Raji (cell line): ENCODE data around the gene SUMF1.

ENCODE experiments used
- POLR2A ChIP-seq: IDR thresholded peaks from 2 replicates; pipeline ENCODE4 v1.6.1; 2011; ENCODE audit warnings: low read depth, low read length, control low read depth; ENCODE audit not compliant: insufficient read depth

The SUMF1 gene

DNA sequence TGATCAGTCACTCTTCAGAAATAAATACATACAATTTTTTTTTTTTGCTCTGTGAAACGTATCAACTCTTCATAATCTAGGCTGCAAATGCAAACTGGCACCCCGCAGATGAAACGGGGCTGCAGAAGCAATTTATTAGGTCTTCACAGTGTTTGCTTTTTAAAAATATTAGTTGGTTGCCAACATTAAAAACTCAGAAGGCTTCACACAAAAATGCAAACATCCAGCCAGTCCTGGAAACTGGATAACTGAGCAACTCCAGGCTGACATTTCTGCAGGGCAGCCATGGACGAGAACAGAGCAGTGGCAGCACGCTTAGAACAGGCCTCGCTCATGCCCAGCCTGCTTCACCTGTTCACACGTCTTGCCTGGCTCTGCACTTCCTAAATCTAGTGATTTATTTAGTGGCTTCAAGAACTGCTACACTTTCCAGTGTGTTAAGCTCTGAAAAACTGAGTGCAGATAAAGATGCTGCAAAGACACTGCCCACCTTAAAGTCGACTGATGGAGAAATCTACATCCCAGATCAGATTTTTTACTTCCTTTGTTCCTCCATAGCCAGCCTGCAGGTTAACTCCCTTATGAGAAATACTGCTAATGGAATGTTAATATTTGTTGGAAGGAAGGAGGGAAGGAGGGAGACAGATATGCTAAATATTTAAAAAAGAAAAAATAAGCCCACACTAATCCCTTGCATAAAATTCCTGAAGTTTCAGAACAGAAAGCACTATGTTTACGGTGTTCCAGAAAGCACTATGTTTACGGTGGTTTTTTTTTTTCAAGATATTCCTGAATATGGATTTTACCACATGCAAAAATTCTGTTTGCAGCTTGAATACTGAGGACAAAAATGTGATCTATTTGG, 110.3 kb downstream of the SUMF1 start:
- no peak for TF ChIP-seq POLR2A

DNA sequence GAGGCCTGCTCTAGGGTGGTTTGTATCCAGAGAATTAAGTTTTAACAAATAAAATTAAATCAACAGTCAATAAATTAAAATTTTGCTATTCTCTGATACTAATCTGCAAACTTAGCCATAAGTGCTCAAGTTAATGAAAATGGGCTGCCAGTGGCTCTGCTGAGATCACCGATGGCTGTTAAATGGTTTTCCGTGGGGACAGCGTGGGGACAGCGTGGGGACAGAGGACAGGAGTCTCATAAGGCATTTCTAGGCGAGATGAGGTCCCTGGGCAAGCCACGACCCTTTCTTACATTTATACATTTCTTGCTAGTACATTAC, 110.9 kb downstream of the SUMF1 start:
- no peak for TF ChIP-seq POLR2A

DNA sequence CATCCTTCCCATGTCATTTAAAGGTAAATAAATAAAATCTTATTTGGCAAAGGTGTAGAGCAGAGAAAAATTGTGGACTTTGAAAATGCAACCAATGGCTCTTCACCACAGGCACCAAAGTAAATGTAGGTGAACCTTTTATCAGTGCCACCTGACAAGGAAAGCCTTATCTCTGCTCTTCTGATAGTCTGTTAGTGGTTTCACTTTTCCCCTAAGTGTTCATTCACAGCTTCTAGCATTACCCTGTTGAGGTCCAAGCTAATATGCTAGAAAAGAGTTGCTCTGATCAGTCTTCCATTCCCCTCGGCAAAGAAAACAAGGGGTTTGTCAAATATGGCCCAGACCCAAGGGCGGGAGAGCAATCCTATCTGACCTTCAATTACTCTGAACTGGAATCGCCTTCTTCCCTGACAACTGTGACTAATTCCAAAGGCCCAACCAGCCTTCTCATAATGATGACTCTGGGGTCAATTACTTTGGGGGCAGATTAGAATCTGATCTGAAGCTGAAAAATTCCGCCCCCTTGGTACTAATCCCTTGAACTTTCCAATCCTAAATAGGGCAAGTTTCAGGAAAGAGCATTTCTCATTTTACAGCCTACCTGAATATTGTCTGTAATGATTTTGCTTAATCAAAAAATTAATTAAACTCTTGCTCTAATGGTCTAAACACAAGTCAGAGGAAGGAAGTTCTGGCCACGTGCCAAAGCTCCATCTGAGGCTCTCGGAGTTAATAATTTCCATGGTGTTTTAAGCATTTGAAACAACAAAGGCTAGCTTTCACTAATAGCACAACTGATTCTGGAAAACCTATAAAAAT, 111.5 kb downstream of the SUMF1 start:
- TF ChIP-seq POLR2A: no peak

DNA sequence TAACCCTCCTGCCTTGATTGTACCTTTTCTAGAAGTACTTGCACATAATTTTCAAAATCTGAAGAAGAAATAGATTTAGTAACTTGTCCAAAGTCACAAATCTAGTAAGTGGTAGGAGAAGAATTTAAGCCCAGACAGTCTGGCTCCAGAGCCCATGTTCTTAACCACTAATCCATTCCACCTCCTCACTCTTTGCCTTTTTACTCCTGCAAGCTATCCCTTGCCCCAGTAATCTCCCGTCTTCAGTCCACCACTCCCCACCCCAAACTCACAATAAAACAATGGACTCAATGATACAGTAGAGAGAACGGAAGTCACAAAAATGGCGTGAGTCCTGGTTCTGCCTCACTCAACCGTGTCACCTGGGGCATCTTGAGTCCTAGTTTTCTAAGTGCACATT, 115.2 kb downstream of the SUMF1 start:
- no peak for TF ChIP-seq POLR2A

DNA sequence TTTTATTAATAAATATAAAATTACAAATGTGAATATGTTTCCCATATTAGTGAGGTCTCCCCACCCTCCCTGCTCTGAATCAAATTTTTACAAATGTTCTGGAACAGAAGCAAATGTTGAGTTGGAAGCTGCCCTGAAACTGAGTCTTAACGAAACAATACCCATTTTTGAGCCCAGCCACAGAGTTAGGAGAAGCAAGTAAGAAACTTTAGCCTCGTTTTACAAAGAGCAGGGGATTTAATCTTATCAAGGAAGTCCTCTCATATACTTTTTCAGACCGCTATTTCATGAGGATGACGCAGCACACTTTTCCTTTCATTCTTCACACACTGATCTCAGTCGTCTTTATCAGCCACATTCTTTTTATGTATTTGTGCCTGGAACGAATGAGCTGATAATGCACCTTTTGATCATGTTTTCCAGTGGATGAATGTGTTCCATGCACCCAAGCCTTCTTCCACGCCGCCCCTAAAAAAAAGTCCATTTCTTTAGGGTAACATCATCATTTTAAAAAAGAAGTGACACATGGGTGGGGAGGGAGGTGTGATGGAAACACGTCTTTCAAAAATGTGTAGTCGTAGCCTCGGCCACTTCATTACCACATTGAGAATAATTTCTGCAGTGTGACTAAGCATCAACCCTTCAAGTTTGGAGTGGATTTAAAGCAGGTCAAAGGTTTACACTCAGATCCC, 115.8 kb downstream of the SUMF1 start:
- TF ChIP-seq POLR2A: no peak

DNA sequence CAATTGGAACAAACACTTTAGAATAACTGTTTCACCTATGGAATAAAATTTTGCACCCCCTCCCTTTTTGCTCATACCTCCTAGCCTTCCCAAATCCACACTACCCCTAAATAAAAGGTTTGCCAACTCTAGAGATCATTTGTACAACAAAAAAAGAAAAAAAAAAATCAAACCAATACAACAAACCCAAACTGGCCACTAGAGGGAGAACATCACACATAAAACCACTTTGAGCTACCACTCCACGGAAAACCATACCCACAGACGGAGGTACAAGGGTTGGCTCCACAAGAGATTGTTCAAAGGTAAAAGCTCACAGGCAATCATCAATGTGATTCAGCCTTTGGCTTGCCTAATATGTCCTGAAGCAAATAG, 116.3 kb downstream of the SUMF1 start:
- no peak for TF ChIP-seq POLR2A

DNA sequence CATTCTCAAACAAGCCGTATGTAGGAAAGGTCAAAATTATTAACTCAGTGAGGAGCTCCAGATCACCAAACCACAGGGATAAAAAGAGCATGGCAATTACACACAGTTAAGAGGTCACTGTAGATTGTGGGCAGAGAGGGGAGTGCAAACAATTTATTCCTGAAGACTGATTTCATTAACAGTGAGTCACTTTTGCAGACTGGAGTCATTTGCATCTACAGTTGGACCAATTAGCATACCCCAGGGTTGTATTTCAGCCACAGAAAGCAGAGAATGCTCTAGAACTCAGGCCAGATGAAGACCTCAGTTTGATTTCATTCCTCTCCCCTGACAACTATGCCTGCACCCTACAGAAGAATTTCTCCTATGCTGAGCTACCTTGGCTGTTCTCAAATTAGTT, 123.8 kb downstream of the SUMF1 start:
- TF ChIP-seq POLR2A: no peak

DNA sequence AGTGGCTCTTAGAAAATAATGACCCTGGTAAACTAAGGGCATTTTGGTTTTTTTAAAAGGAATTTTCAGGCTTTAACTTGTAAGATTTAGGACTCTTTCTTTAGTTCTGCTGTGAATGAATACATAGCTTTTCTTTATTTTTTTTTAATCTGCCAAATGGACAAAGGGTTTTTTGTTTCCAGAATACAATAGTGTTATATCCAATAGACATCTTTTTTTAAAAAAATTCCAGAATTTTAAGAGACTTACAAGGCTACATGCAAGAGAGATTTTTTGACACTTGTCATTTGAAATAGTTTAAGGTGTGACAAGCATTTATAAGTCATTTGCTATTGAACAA, 125.8 kb downstream of the SUMF1 start:
- no peak for TF ChIP-seq POLR2A

DNA sequence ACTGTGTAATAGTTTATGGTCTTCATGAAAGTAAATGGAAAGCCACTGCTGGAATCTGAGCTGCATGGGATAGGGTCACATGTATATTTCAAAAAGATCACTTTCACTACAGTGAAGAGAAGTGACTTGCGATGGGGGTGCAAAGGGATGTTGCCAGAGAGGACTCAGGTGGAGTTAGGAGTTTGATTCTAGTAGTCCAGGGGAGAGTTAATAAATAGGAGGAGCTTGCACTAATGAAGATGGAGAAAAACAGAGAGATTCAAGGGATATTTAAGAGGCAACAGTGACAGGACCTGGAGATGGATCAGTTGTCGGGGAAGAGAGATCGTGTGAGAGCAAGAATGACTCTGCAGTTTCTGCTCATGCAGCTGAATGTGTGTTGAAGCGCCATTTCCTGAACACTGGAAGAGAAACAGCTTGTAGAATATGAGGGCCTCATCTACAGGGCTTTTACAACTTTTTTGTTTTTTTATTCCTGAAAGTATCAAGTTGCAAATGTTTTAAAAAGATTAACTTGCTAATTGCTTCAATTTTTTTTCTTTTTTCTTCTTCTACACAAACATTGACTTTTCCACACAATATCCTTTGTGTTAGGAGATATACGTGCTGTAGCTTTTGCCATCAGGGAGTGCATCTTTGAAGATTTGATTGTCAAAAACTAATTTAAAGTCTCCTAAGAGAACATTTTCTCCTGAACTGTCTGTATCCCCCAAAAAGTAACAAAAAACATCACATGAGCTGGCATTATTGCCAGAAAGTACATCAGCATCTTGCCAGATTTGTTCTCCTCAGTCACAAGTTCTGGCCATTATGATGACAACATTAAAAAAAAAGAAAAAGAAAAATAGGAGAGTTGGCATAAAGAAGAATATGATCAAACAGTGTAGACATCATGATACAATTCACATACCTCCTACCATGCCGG, 126.4 kb downstream of the SUMF1 start:
- no peak for TF ChIP-seq POLR2A

DNA sequence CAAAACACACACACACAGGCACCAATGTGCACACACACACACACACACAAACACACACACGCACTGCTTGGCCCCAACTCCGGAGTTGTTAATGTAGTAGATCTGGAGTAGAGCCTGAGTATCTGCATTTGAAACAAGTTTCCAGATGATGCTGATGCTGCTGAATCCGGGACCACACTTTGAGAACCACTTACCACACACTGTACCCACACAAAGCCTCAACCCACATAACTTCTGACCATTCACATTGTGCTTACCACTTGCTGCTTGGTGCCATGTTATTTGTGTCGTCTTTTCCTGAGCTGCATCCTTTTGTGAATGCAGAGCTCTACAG, 127.0 kb downstream of the SUMF1 start:
- TF ChIP-seq POLR2A: no peak

DNA sequence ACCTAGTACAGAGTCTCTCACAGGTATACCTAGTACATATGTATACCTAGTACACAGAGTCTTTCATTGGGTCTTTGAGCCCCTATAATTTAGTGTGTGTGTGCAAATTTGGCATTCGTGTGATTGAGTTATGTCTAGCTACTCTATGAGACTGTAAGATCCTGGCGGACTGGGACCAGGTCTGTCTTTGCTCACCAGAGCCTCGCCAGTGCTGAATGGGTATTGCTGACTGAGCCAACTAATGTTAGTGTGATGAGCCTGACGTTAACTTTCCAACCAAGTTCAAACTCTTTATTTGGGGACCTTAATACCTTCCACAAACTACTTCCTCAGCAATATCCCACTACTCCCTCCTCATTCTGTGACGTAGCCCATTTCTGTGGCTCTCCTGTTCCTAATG, 128.3 kb downstream of the SUMF1 start:
- no peak for TF ChIP-seq POLR2A

DNA sequence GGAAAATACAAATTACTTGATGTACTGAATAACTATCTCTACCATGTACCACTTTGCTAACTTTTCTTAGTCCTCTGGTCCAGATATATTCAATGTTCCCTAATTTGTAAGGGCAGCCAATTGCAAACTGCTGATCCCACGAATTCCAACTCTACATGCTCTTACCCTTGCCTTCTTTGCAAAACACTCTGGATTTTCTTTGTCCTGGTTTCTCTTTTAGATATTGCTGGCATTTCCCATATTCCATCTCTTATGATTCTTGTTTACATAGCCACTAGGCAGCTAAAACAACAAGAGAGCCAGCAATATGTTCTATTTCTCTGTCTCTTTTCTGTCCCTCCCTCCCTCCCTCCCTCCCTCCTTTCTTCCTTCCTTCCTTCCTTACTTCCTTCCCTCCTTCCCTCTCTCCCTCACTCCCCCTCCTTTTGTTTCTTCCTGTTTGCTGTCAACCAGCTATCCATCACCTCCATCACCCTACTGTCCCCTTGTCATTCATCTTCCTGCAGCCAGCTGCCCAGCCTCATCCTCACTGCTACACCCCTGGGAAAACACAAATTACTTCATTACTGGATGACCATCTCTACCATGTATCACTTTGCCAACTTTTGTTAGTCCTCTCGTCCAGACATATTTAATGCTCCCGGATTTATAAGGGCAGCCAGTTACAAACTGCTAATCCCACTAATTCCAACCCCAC, 130.1 kb downstream of the SUMF1 start:
- no peak for TF ChIP-seq POLR2A

DNA sequence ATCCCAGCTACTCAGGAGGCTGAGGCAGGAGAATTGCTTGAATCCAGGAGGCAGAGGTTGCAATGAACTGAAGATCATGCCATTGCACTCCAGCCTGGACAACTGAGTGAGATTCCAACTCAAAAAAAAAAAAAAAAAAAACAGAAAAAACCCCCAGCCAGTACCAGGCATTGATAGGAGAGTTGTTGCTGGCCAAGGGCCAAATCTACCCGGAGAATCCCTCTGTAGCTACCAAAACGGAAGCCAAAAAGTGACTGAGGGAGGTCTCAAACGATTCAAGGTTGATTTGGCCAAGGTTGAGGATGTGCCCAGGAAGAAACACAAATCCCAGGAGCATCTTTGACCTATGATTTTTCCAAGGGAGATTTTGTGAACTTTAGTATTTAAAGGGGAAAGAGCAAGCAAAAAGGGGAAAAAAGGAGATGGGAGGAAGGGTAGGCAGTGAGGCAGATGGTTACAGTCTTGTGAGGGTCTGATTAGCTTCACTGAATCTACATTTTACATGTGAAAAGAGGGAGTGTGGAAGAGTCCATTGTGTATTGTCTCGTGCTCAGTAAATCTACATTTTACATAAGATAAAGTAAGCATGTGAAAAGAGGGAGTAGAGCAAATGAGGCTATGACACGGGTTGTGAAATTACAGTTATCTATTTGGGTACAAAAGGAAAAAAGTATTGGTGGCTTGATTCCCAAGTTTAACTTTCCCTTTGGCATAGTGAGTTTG, 131.1 kb downstream of the SUMF1 start:
- TF ChIP-seq POLR2A: no peak

DNA sequence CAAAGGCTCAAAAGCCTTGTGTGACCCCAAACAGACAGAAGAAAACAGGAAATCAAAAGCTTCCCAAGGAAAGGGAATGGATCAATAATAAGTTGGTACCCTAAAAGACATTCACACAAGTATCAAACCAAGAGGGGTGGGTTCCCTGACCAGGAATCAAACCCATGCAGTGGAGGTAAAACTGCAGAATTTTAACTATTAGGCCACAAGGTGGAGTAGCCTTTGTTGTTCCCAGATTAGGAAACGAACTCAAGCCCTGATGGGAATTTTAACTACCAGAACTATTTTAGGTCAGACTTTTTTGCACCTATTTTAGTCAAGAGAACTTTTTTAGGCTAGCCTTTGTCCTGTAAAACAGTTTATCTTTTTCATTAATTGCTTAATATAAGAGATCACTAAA, 132.5 kb downstream of the SUMF1 start:
- TF ChIP-seq POLR2A: no peak

DNA sequence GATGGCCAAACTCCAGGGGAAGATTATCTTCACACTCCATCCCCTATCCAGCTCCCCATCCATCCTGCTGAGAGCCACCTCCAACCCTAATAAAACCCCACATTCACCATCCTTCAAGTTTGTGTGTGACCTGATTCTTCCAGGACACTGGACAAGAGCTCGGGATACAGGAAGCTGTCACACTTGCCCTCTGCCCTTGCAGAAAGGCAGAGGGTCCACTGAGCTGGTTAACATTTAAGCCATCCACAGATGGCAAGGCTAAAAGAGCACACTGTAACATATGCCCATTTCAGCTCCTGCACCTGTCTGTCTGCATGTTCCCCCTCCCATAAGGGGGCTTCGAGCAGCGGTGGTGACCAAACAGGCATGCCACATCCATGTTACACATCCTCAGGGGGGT, 134.1 kb downstream of the SUMF1 start:
- TF ChIP-seq POLR2A: no peak
